Endodermal cell (in vitro differentiated cells): Measurements from ENCODE around the gene GOLGA2. TPM values are rescaled to one million over a fixed set of nuclear protein-coding genes. Genes with fewer than 3 reads are reported as not detected.

Source experiments
- DNase-seq: peaks from one replicate; pipeline ENCODE4 v3.0.0-alpha.2; 2017
- H3K27ac ChIP-seq: 2 replicates; pipeline ENCODE4 v1.5.1; 2013; ENCODE audit warnings: mild to moderate bottlenecking, low read depth, low read length, moderate library complexity
- H3K27me3 ChIP-seq: 2 replicates; pipeline ENCODE4 v1.6.1; 2013; ENCODE audit warnings: mild to moderate bottlenecking, low read length, moderate library complexity; ENCODE audit not compliant: insufficient read depth, control insufficient read depth, poor library complexity, severe bottlenecking
- H3K36me3 ChIP-seq: 2 replicates; pipeline ENCODE4 v1.7.0; 2013; ENCODE audit warnings: mild to moderate bottlenecking, low read length, moderate library complexity; ENCODE audit not compliant: control insufficient read depth, insufficient read depth
- H3K4me1 ChIP-seq: one replicate; pipeline ENCODE4 v1.7.0; 2013; ENCODE audit warnings: low read length; ENCODE audit not compliant: control insufficient read depth, insufficient read depth
- H3K4me3 ChIP-seq: 2 replicates; pipeline ENCODE4 v1.5.1; 2013; ENCODE audit warnings: mild to moderate bottlenecking, low read length, moderate library complexity
- H3K9ac ChIP-seq: 2 replicates; pipeline ENCODE4 v1.6.1; 2013; ENCODE audit warnings: mild to moderate bottlenecking, low read length, moderate library complexity; ENCODE audit not compliant: poor library complexity, severe bottlenecking; ENCODE audit errors: extremely low read depth
- H3K9me3 ChIP-seq: 2 replicates; pipeline ENCODE4 v1.6.1; 2013; ENCODE audit warnings: mild to moderate bottlenecking, low read length, moderate library complexity; ENCODE audit not compliant: control insufficient read depth
- H3K27ac Mint-ChIP-seq: 2 replicates; pipeline ENCODE4 v1.8.0; 2020; ENCODE audit warnings: mixed read lengths
- H3K27me3 Mint-ChIP-seq: 2 replicates; pipeline ENCODE4 v1.8.0; 2021; ENCODE audit warnings: mild to moderate bottlenecking, mixed read lengths; ENCODE audit not compliant: insufficient read depth
- H3K36me3 Mint-ChIP-seq: 2 replicates; pipeline ENCODE4 v1.8.0; 2020; ENCODE audit warnings: low read depth, mixed read lengths
- H3K4me1 Mint-ChIP-seq: 2 replicates; pipeline ENCODE4 v1.8.0; 2020; ENCODE audit warnings: mixed read lengths
- H3K4me3 Mint-ChIP-seq: 2 replicates; pipeline ENCODE4 v1.8.0; 2020; ENCODE audit warnings: mild to moderate bottlenecking, moderate library complexity, mixed read lengths
- H3K9me3 Mint-ChIP-seq: 2 replicates; pipeline ENCODE4 v1.8.0; 2020; ENCODE audit warnings: mild to moderate bottlenecking, mixed read lengths
- CTCF ChIP-seq: fragments of 200-600 bp; sonication (generic); conservative IDR thresholded peaks from 2 replicates; pipeline ENCODE4 v1.5.0; 2021; ENCODE audit warnings: antibody characterized with exemption, mild to moderate bottlenecking
- WGBS, 2 experiments: methylation state at CpG; one replicate each; pipeline versions ENCODE4 v1.1.5 to v1.1.7; 2013; ENCODE audit warnings: missing lambda C conversion rate in 2 of 2, mixed read lengths in 1 of 2; ENCODE audit not compliant: insufficient coverage in 1 of 2, insufficient read length in 1 of 2; 5-methylcytosine and 5-hydroxymethylcytosine counted together
- total RNA-seq, 2 donors: library from RNA; stranded (reverse); fragmentation: NEBNext Ultra II Directional in 1 of 2; extraction: Animal tissue kit (Norgen Biotek cat#: 25700) in 1 of 2; gene quantifications; 2 replicates in 1 of 2; 3 replicates in 1 of 2; pipeline ENCODE4 v1.2.1, GENCODE V29; 2021

The GOLGA2 gene
- total RNA-seq, 2 donors from 2014 or later, result 91.9 to 101 TPM

DNA sequence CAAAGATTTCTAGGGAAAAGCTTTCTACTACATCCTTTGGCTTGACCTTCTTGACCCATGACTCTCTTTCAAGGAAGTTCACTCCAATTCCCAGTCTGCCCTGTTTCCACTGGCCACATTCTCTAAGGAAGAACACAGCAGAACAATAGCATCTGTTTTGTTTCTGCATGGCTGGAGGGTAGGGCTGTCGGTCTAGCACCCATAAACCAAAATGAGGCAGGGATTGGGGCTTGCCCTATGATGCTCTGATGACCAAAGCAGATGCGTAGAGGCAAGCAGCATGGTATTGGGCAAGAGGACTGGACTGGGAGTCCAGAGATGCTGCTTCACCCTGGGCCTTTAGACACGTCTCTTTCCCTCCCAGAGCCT lies 24.1 kb downstream of the GOLGA2 start:
- Histone ChIP-seq H3K9me3 (no peaks in the 10 kb centered on the region), H3K36me3 (peaks cover 6% of the 10 kb centered on the region), H3K9ac (no peak overlapping the region), H3K4me1 (no peaks in the 10 kb centered on the region), H3K27ac (no peak overlapping the region), H3K4me3 (no peak overlapping the region), H3K27me3 (no peaks in the 10 kb centered on the region)
- DNase-seq, result no peak
- no peak for TF ChIP-seq CTCF
- 87 to 94% methylated on average over 3 of the region's 3 CpGs for WGBS, 2 experiments
- Mint-ChIP-seq H3K9me3 (no peaks in the 10 kb centered on the region), H3K27me3 (peaks cover 28% of the 10 kb centered on the region), H3K36me3 (peaks cover 6% of the 10 kb centered on the region), H3K4me3 (peak overlapping the region; percentile 60), H3K4me1 (peaks cover 11% of the 10 kb centered on the region), H3K27ac (no peak overlapping the region)

DNA sequence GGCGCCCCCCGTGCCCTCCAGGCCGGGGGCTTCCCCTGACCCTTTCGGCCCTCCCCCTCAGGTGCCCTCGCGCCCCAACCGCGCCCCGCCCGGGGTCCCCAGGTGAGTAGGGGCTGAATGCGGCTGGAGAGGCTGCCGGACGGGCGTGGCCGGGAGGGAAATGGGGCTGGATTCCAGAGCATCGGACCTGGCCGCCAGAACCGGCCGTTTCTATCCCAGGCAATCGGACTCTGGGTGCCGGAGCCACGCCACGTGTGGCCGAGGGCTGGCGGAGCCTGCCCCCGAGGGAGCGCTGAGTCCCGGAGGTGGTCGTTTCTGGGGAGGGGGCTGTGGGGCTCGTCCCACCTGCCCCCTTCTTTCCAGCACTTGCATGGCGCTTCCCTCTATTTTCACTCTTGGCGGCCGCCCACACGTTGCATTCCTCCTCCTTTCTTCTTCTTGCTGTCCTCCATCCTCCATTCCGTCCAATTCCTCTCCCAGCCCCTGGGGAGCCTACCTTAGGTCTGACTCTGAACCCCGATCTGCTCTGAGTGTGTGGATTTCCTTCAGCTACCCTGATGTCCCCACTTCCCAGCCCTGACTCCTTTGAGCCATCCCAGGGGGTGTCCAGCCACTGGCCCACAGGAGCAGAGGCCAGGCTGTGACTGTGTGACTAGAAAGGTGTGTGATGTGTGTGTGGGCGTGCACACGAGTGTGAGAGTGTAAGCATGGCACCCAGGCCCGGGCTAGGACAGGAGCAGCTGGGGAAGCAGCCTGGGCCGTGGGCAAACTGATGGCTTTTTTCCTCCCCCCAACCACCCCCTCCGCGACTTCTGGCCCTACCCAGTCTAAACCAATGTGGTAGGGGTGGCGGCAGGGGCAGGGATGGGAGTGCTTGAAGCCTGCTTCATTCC lies 24.7 kb downstream of the GOLGA2 start:
- Histone ChIP-seq H3K27me3 (no peaks in the 10 kb centered on the region), H3K36me3 (peaks cover 5% of the 10 kb centered on the region), H3K4me1 (no peaks in the 10 kb centered on the region), H3K4me3 (no peak overlapping the region), H3K9me3 (no peaks in the 10 kb centered on the region), H3K27ac (no peak overlapping the region), H3K9ac (no peak overlapping the region)
- Mint-ChIP-seq H3K36me3 (peaks cover 6% of the 10 kb centered on the region), H3K27ac (peak overlapping the region; percentile 50), H3K9me3 (no peaks in the 10 kb centered on the region), H3K4me1 (peaks cover 11% of the 10 kb centered on the region), H3K27me3 (peaks cover 28% of the 10 kb centered on the region), H3K4me3 (peak overlapping the region; percentile 60)
- no peak for DNase-seq
- 83 to 84% methylated on average over 28 to 39 of the region's 43 CpGs for WGBS, 2 experiments
- no peak for TF ChIP-seq CTCF

DNA sequence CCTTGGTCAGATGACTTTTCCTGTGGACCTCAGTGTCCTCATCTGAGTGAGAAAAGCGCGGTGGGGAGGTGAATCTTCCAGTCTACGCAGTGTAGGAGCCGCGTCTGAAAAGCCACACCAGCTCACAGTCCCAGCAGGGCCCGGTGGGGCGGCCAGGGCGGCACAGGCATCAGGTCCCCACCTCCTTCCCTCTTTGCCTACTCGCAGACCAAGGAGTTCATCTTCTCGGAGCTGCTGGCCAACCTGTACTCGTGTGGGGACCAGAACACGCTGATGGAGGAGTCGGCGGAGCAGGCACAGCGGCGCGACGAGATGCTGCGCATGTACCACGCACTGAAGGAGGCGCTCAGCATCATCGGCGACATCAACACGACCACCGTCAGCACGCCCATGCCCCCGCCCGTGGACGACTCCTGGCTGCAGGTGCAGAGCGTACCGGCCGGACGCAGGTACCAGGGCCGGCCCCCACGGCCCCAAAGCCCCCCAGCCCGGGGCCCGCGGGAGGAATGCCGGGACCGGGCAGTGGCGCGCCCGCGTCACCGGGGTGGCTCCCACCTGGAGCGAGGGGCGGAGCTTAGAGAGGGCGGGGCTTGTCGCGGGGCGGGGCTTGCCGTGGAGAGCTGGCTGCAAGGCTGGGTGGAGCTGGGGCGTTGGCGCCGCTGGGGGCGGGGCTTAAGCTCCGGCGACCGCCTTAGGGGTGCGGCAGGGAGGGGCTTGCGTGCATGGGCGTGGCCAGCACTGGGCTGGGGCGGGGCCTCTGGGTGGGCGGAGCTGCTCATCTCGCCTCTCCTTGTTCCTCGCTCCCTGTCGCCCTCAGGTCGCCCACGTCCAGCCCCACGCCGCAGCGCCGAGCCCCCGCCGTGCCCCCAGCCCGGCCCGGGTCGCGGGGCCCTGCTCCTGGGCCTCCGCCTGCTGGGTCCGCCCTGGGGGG lies 25.6 kb downstream of the GOLGA2 start:
- peaks cover 5% of the 10 kb centered on the region for H3K36me3 ChIP-seq
- WGBS, 2 experiments, result 82 to 84% methylated on average over 57 to 81 of the region's 81 CpGs
- no peak for TF ChIP-seq CTCF
- Mint-ChIP-seq H3K27me3 (peaks cover 28% of the 10 kb centered on the region), H3K36me3 (peaks cover 6% of the 10 kb centered on the region), H3K27ac (peak overlapping the region; percentile 52), H3K4me1 (peaks cover 11% of the 10 kb centered on the region), H3K9me3 (no peaks in the 10 kb centered on the region), H3K4me3 (peak overlapping the region; percentile 60)
- H3K9me3 ChIP-seq, result no peaks in the 10 kb centered on the region
- H3K27ac ChIP-seq, result no peak overlapping the region
- no peak overlapping the region for H3K4me3 ChIP-seq
- no peak overlapping the region for H3K9ac ChIP-seq
- no peaks in the 10 kb centered on the region for H3K27me3 ChIP-seq
- peak; percentile 99 for DNase-seq
- no peaks in the 10 kb centered on the region for H3K4me1 ChIP-seq
